DOHH2 (cell line): Measurements from ENCODE around the gene GET4.
A peak's percentile ranks its signal among the peaks of the same experiment; 100 is the strongest.

ENCODE experiments used
- H3F3A ChIP-seq: fragments of 200-600 bp; sonication (generic), shearing (Covaris generic); 2 replicates; pipeline ENCODE4 v1.6.0; 2016; ENCODE audit warnings: antibody characterized with exemption, mild to moderate bottlenecking; ENCODE audit not compliant: control insufficient read depth, insufficient read depth
- H3K27ac ChIP-seq: fragments of 200-600 bp; sonication (generic); 2 replicates; pipeline ENCODE4 v1.5.1; 2014; ENCODE audit warnings: low read depth, mild to moderate bottlenecking, low read length, moderate library complexity
- H3K27me3 ChIP-seq: fragments of 200-600 bp; sonication (generic); 2 replicates; pipeline ENCODE4 v1.6.1; 2014; ENCODE audit warnings: mild to moderate bottlenecking, low read length, mixed read lengths; ENCODE audit not compliant: control insufficient read depth
- H3K36me3 ChIP-seq: fragments of 200-600 bp; sonication (generic); 2 replicates; pipeline ENCODE4 v1.6.1; 2014; ENCODE audit warnings: mild to moderate bottlenecking, low read length, moderate library complexity, mixed read lengths; ENCODE audit not compliant: control insufficient read depth
- H3K4me1 ChIP-seq: fragments of 200-600 bp; sonication (generic); 2 replicates; pipeline ENCODE4 v1.6.1; 2014; ENCODE audit warnings: mild to moderate bottlenecking, low read length, mixed read lengths; ENCODE audit not compliant: control insufficient read depth
- H3K4me2 ChIP-seq: fragments of 200-600 bp; sonication (generic); 2 replicates; pipeline ENCODE4 v1.6.0; 2014; ENCODE audit warnings: mild to moderate bottlenecking, low read length, moderate library complexity
- H3K4me3 ChIP-seq: fragments of 200-600 bp; sonication (generic); 2 replicates; pipeline ENCODE4 v1.5.1; 2014; ENCODE audit warnings: mild to moderate bottlenecking, low read length, mixed read lengths
- H3K79me2 ChIP-seq: fragments of 200-600 bp; sonication (generic); 2 replicates; pipeline ENCODE4 v1.6.1; 2014; ENCODE audit warnings: mild to moderate bottlenecking, low read length, mixed read lengths; ENCODE audit not compliant: control insufficient read depth
- H3K9me2 ChIP-seq: fragments of 200-600 bp; sonication (generic); replicated peaks from 2 replicates; pipeline ENCODE4 v1.6.1; 2014; ENCODE audit warnings: mild to moderate bottlenecking, low read length, mixed read lengths; ENCODE audit not compliant: control insufficient read depth
- H3K9me3 ChIP-seq: fragments of 200-600 bp; sonication (generic); 2 replicates; pipeline ENCODE4 v1.6.1; 2014; ENCODE audit warnings: antibody characterized with exemption, low read length, mixed read lengths; ENCODE audit not compliant: control insufficient read depth, insufficient read depth
- H4K20me1 ChIP-seq: fragments of 200-600 bp; sonication (generic); 2 replicates; pipeline ENCODE4 v1.6.0; 2014; ENCODE audit warnings: low read depth, mild to moderate bottlenecking, antibody characterized with exemption, low read length, moderate library complexity; ENCODE audit not compliant: control insufficient read depth, insufficient read depth
- EZH2phosphoT487 ChIP-seq: fragments of 200-600 bp; sonication (generic); IDR thresholded peaks from 2 replicates; pipeline ENCODE4 v1.6.1; 2017; ENCODE audit warnings: borderline replicate concordance, mild to moderate bottlenecking, antibody characterized with exemption, low read length, moderate library complexity, mixed read lengths
- TF ChIP-seq, protein P1 (sequence below): fragments of 200-600 bp; sonication (generic); IDR thresholded peaks from one replicate; pipeline ENCODE4 v1.5.1; 2014; ENCODE audit warnings: antibody characterized with exemption, mild to moderate bottlenecking, low read depth, low read length; ENCODE audit not compliant: poor library complexity, severe bottlenecking

The GET4 gene

DNA sequence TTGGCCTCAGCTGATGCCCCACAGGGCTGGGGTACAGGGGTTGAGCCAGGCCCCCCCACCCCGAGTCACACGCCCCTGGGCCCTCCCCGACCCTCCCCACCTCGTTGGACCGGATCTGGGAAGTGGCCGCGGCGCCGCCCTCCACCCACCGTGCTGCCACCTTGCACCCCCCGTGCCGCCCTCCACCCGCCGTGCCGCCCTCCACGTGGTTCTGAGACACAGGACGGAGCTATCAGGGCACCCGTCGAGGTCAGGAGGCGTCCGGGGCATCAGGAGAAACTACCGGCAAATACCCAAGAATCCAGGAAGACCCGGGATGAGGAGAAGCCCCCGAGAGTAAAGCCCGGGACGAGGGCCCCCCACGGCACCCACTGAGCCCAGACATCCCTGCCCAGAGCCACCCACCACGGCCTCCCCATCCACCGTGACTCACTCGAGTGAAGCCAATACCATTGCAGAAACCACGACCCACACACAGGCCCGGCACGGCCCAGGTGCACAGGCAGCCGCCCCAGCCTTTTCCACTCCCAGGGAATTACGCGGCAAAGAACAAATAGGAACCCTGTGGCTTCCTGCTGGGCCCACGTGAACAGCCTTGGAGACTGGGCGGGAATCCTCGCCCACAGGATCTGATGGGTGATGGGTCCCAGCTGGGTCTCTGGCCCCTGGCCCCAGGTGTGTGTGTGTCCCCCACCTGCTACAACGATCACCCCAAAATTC is 44.2 kb downstream of the GET4 start:
- Histone ChIP-seq H3K27ac (no peak overlapping the region), H3K27me3 (peaks cover 48% of the 10 kb centered on the region), H3K4me3 (no peak overlapping the region), H3K9me2 (no peaks in the 10 kb centered on the region), H3K9me3 (no peaks in the 10 kb centered on the region), H3K4me1 (peaks cover 28% of the 10 kb centered on the region), H3K4me2 (no peak overlapping the region), H3K79me2 (no peaks in the 10 kb centered on the region), H4K20me1 (no peaks in the 10 kb centered on the region), H3F3A (no peaks in the 10 kb centered on the region; the same call in 1 of the 2 replicates), H3K36me3 (no peaks in the 10 kb centered on the region)
- no peak for TF ChIP-seq EZH2phosphoT487
- TF ChIP-seq, protein P1, sequence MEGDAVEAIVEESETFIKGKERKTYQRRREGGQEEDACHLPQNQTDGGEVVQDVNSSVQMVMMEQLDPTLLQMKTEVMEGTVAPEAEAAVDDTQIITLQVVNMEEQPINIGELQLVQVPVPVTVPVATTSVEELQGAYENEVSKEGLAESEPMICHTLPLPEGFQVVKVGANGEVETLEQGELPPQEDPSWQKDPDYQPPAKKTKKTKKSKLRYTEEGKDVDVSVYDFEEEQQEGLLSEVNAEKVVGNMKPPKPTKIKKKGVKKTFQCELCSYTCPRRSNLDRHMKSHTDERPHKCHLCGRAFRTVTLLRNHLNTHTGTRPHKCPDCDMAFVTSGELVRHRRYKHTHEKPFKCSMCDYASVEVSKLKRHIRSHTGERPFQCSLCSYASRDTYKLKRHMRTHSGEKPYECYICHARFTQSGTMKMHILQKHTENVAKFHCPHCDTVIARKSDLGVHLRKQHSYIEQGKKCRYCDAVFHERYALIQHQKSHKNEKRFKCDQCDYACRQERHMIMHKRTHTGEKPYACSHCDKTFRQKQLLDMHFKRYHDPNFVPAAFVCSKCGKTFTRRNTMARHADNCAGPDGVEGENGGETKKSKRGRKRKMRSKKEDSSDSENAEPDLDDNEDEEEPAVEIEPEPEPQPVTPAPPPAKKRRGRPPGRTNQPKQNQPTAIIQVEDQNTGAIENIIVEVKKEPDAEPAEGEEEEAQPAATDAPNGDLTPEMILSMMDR = no peak

GRCh38 chr7:921071-921461 is 44.7 kb downstream of the GET4 start:
- Histone ChIP-seq H4K20me1 (no peaks in the 10 kb centered on the region), H3K79me2 (no peaks in the 10 kb centered on the region), H3K9me2 (no peaks in the 10 kb centered on the region), H3K4me2 (no peak overlapping the region), H3K4me1 (peaks cover 28% of the 10 kb centered on the region), H3K9me3 (no peaks in the 10 kb centered on the region), H3K36me3 (no peaks in the 10 kb centered on the region), H3F3A (no peaks in the 10 kb centered on the region; the same call in 1 of the 2 replicates), H3K4me3 (no peak overlapping the region), H3K27me3 (peaks cover 53% of the 10 kb centered on the region), H3K27ac (no peak overlapping the region)
- TF ChIP-seq, protein P1 = no peak
- no peak for TF ChIP-seq EZH2phosphoT487

GRCh38 chr7:921581-922333 is 45.4 kb downstream of the GET4 start:
- 0 out of 2 replicates have a peak, but pooled peaks have one; percentile 20 for TF ChIP-seq EZH2phosphoT487
- TF ChIP-seq, protein P1 = no peak
- H3K4me1 ChIP-seq = peaks cover 28% of the 10 kb centered on the region
- H3K36me3 ChIP-seq = no peaks in the 10 kb centered on the region
- H3K4me2 ChIP-seq = no peak overlapping the region
- no peaks in the 10 kb centered on the region for H4K20me1 ChIP-seq
- no peak overlapping the region for H3K4me3 ChIP-seq
- H3K9me2 ChIP-seq = no peaks in the 10 kb centered on the region
- no peaks in the 10 kb centered on the region for H3K79me2 ChIP-seq
- H3F3A ChIP-seq = no peaks in the 10 kb centered on the region; the same call in 1 of the 2 replicates
- peaks cover 59% of the 10 kb centered on the region for H3K27me3 ChIP-seq
- H3K27ac ChIP-seq = no peak overlapping the region
- no peaks in the 10 kb centered on the region for H3K9me3 ChIP-seq
